Immature natural killer cell (primary cell): ENCODE data around the gene OR5AU1. TPM values are rescaled to one million over a fixed set of nuclear protein-coding genes. Genes with fewer than 3 reads are reported as not detected.

Experiments
- DNase-seq, 3 donors: peaks; one replicate each; pipeline ENCODE4 v3.0.0; 2022; ENCODE audit warnings: mixed read lengths in 1 of 3
- H3K27ac Mint-ChIP-seq, 6 donors: one replicate each; pipeline ENCODE4 v1.8.0; 2020; ENCODE audit warnings: mixed read lengths in 6 of 6, mild to moderate bottlenecking in 5 of 6, inconsistent platforms in 4 of 6, moderate library complexity in 3 of 6
- H3K27me3 Mint-ChIP-seq, 3 donors: one replicate each; pipeline ENCODE4 v1.8.0; 2020 to 2021; ENCODE audit warnings: low read depth in 3 of 3, mild to moderate bottlenecking in 3 of 3, mixed read lengths in 3 of 3, moderate library complexity in 3 of 3, inconsistent platforms in 1 of 3
- H3K36me3 Mint-ChIP-seq, 3 donors: one replicate each; pipeline ENCODE4 v1.8.0; 2020; ENCODE audit warnings: mixed read lengths in 3 of 3, inconsistent platforms in 2 of 3, mild to moderate bottlenecking in 2 of 3
- H3K4me1 Mint-ChIP-seq, 2 donors: one replicate each; pipeline ENCODE4 v1.8.0; 2020; ENCODE audit warnings: inconsistent platforms in 2 of 2, mild to moderate bottlenecking in 2 of 2, mixed read lengths in 2 of 2, moderate library complexity in 1 of 2
- H3K4me3 Mint-ChIP-seq, 5 donors: one replicate each; pipeline ENCODE4 v1.8.0; 2020; ENCODE audit warnings: mild to moderate bottlenecking in 5 of 5, mixed read lengths in 5 of 5, inconsistent platforms in 3 of 5, moderate library complexity in 3 of 5
- H3K9me3 Mint-ChIP-seq, 6 donors: one replicate each; pipeline ENCODE4 v1.8.0; 2020; ENCODE audit warnings: mild to moderate bottlenecking in 6 of 6, mixed read lengths in 6 of 6, inconsistent platforms in 4 of 6, moderate library complexity in 3 of 6
- polyA plus RNA-seq, 3 donors: library from polyadenylated mRNA; unstranded; fragments of 300-500 nt; fragmentation: Illumina TruSeq; gene quantifications; one replicate each; pipeline ENCODE4 v1.2.3, GENCODE V29; 2021

The OR5AU1 gene
- polyA plus RNA-seq, 3 donors from 2014 or later = not detected

GRCh38 chr14:21108791-21109190, 47.1 kb downstream of the OR5AU1 start:
- Mint-ChIP-seq H3K36me3 (no peaks in the 10 kb centered on the region), H3K27ac (no peak overlapping the region), H3K4me1 (peaks cover 12 to 16% of the 10 kb centered on the region in 2 donors), H3K9me3 (no peaks in the 10 kb centered on the region), H3K27me3 (peaks cover 0 to 3% (median 0%) of the 10 kb centered on the region in 3 donors), H3K4me3 (no peak overlapping the region)
- no peak for DNase-seq

- Mint-ChIP-seq H3K4me3 (no peak overlapping the region), H3K27ac (no peak overlapping the region), H3K9me3 (no peaks in the 10 kb centered on the region), H3K36me3 (no peaks in the 10 kb centered on the region), H3K27me3 (peaks cover 0 to 3% (median 0%) of the 10 kb centered on the region in 3 donors), H3K4me1 (peaks cover 21 to 22% of the 10 kb centered on the region in 2 donors)
- no peak for DNase-seq
These were observed 48.5 kb downstream of the OR5AU1 start for GRCh38 chr14:21107283-21107800.

DNA sequence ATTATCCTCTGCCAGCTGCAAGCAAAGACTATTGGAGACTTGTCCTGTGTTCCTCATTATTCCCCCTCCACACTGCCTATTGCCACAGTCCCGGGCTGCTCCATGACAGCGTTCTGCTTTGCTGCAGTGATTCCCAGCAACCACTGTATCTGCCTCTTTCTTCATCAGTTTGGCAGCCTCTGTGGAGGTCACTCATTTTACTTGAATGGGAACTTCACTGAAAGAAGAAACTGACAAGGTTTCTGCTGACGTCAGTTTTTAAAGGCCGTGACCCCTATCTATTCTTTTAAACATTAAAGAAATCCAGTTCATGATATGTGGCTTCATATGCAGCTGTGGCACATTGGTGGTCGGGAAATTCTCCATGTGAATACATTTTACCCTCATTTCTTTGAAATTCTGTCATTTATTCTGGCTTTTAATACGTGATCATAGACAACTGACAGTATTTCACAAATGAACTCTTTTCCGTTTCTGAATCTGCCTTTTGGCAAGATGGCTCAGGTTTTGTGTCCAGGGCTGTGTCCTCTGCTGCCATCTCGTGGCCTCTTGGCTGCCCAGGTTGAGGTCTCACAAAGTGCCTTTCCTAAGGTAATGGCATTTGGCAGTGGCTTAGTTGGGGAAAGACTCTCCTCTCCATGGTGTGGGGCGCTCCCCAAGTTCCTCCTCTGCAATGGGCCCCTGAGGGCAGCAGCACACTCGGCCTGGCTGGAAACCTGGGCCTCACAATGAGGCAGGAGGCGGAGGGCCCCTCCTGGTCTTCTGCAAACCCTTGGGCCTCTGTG, 49.2 kb downstream of the OR5AU1 start:
- H3K27me3 Mint-ChIP-seq = peaks cover 0 to 3% (median 0%) of the 10 kb centered on the region in 3 donors
- peak overlapping the region in 4 of 6 donors; percentile 39 to 82 (median 70) for H3K27ac Mint-ChIP-seq
- H3K4me3 Mint-ChIP-seq = peak overlapping the region in 4 of 5 donors; percentile 7 to 50 (median 32)
- H3K36me3 Mint-ChIP-seq = no peaks in the 10 kb centered on the region
- DNase-seq = peak; percentile 62 to 69 (median 66)
- H3K9me3 Mint-ChIP-seq = no peaks in the 10 kb centered on the region
- H3K4me1 Mint-ChIP-seq = peaks cover 21 to 22% of the 10 kb centered on the region in 2 donors

GRCh38 chr14:21106176-21106497, 49.7 kb downstream of the OR5AU1 start:
- H3K4me1 Mint-ChIP-seq = peaks cover 21 to 22% of the 10 kb centered on the region in 2 donors
- H3K27me3 Mint-ChIP-seq = peaks cover 0 to 3% (median 1%) of the 10 kb centered on the region in 3 donors
- H3K36me3 Mint-ChIP-seq = no peaks in the 10 kb centered on the region
- H3K9me3 Mint-ChIP-seq = no peaks in the 10 kb centered on the region
- no peak for DNase-seq
- no peak overlapping the region for H3K27ac Mint-ChIP-seq
- H3K4me3 Mint-ChIP-seq = no peak overlapping the region

- no peaks in the 10 kb centered on the region for H3K9me3 Mint-ChIP-seq
- H3K27ac Mint-ChIP-seq = peak overlapping the region in 5 of 6 donors; percentile 34 to 97 (median 95)
- no peaks in the 10 kb centered on the region for H3K36me3 Mint-ChIP-seq
- no peak for DNase-seq
- H3K4me3 Mint-ChIP-seq = peak overlapping the region in 2 of 5 donors; percentile 88 to 91
- peaks cover 21 to 22% of the 10 kb centered on the region in 2 donors for H3K4me1 Mint-ChIP-seq
- H3K27me3 Mint-ChIP-seq = peaks cover 1 to 3% (median 2%) of the 10 kb centered on the region in 3 donors
These were observed 50.8 kb downstream of the OR5AU1 start for GRCh38 chr14:21105095-21105494.

Other genes starting within 250 kb of the OR5AU1 start
- 1 to 10 TPM in 2 of 3 donors, not detected in 1; 2.0 to 4.1 TPM for gene RNASE2, start 200.6 kb downstream of the OR5AU1 start, polyA plus RNA-seq
- gene METTL17, start 166.1 kb downstream of the OR5AU1 start, polyA plus RNA-seq = 10 to 100 TPM; 30.4 to 39.6 (median 32.1) TPM
- not detected for gene SLC39A2, start 156.8 kb downstream of the OR5AU1 start, polyA plus RNA-seq
- gene NDRG2, start 131.0 kb downstream of the OR5AU1 start, polyA plus RNA-seq = 10 to 100 TPM; 10.9 to 40.0 (median 19.9) TPM
- gene TPPP2, start 125.8 kb downstream of the OR5AU1 start, polyA plus RNA-seq = not detected
- gene RNASE13, start 121.3 kb downstream of the OR5AU1 start, polyA plus RNA-seq = not detected
- not detected for gene RNASE7, start 113.7 kb downstream of the OR5AU1 start, polyA plus RNA-seq
- not detected for gene RNASE8, start 98.2 kb downstream of the OR5AU1 start, polyA plus RNA-seq
- gene ARHGEF40, start 85.8 kb downstream of the OR5AU1 start, polyA plus RNA-seq = under 1 TPM in 2 of 3 donors, not detected in 1; 0.23 to 0.35 TPM
- gene ZNF219, start 57.4 kb downstream of the OR5AU1 start, polyA plus RNA-seq = 1 to 10 TPM in 2 of 3 donors, under 1 TPM in 1; 0.88 to 3.3 (median 1.8) TPM
- gene TMEM253, start 55.0 kb downstream of the OR5AU1 start, polyA plus RNA-seq = not detected
- 100 to 1,000 TPM; 622 to 879 (median 758) TPM for gene HNRNPC, start 113.4 kb upstream of the OR5AU1 start, polyA plus RNA-seq
- 1 to 10 TPM in 1 of 3 donors, under 1 TPM in 1, not detected in 1; 0.15 to 1.9 TPM for gene RPGRIP1, start 124.0 kb upstream of the OR5AU1 start, polyA plus RNA-seq
- gene SUPT16H, start 228.0 kb upstream of the OR5AU1 start, polyA plus RNA-seq = 10 to 100 TPM; 43.2 to 91.2 (median 59.3) TPM